ENCODE results near the gene AATK. TPM values are rescaled to one million over a fixed set of nuclear protein-coding genes. Genes with fewer than 3 reads are reported as not detected.

The AATK gene
- total RNA-seq, 2 donors from 2014 or later, result 3.3 to 4.6 TPM

- intact Hi-C loops (cut with DNase I), result no loop called here
- no peak for DNase-seq (ENCODE audit: low spot score)
Measured at GRCh38 chr17:81123052-81124048, 42.7 kb downstream of the AATK start.

DNA sequence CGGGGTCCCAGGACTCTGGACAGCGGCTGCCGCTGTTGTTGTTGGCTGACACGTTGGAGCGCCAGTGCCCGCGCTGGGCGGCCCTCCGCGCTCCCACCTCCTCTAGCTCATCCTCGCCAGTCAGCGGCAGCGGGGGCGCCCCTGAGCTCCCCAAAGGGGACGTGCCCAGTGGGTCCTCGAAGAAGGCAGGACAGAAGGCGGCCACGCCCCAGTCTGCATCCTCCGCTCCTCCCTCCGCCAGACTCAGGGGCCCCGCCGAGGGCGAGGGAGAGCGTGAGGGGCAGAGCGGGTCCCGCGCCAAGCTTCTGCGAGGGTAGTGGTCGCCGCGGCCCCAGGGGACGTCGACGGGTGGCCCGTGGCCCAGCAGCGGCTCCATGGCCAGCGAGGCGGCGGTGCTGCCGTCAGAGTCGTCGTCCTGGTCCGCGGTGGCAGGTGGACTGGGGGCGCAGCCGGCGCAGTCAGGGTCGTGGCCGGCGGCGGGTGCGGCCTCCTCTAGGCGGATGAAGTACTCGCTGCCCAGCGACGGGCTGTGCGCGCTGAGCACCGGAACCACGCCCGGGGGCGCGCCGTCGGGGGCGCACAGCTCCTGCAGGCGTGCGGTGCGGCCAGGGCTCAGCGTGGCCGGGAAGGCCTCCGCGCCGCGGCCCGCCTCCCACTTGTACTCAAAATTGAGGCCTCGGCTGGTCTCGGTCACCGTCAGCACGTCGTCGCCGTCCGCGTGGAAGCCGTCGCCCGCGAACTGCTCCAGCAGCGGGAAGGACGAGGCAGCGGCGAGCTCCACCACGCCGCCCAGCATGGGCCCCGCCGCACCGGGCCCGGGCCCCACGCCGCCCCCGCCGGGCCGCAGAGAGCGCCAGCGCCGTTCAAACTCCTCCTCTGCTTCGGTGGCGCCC, 43.9 kb downstream of the AATK start:
- intact Hi-C loops (cut with DNase I), result no loop called here
- DNase-seq (ENCODE audit: low spot score), result no peak

GRCh38 chr17:81120695-81121621, 45.1 kb downstream of the AATK start:
- DNase-seq (ENCODE audit: low spot score), result no peak
- intact Hi-C loops (cut with DNase I), result no loop called here

- DNase-seq (ENCODE audit: low spot score), result no peak
- intact Hi-C loops (cut with DNase I), result no loop called here
Measured at GRCh38 chr17:81120149-81120484, 45.9 kb downstream of the AATK start.

GRCh38 chr17:81119223-81120148, 46.5 kb downstream of the AATK start:
- intact Hi-C loops (cut with DNase I), result no loop called here
- peak; percentile 93 for DNase-seq (ENCODE audit: low spot score)

DNA sequence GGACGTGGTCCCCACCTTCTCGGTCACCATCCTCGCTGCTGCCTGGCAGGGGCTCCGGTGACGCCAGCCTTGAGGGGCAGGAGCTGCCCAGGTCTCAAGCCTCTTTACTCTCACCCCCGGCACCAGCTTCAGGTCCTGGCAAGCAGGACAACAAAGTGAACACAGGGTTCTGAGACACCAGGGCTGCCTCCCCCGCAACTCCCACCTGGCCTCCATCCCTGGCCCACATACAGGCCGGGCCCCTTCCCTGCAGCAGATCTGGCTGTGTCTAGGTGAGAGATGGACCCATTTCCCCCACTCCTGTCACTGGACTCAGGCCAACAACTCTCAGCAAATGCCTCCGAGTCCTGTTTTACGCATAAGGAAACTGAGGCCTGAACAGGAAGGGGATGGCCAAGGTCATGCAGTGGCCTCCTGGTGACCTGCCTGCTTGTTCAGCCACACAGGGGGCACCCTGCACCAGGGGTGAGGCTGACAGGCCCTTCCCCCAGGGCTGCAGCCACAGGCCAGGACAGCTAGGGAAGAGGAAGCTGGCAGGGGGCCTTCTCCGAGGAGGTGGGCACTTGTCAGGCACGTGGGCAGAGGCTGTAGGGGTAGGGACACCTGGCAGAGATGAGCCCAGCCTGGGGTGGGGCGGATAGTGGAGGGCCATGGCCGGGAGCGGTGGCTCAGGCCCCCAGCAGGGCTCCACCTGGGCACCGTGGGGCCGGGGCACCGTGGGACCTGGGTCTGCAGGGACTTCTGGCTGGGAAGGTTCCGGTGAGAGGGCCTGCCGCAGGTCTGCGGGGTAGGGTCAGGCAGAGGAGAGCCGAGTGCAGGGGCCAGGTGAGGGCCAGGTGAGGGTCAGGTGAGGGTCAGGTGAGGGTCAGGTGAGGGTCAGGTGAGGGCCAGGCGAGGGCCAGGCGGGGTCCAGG, 47.5 kb downstream of the AATK start:
- no peak for DNase-seq (ENCODE audit: low spot score)
- intact Hi-C loops (cut with DNase I), result no loop called here

DNA sequence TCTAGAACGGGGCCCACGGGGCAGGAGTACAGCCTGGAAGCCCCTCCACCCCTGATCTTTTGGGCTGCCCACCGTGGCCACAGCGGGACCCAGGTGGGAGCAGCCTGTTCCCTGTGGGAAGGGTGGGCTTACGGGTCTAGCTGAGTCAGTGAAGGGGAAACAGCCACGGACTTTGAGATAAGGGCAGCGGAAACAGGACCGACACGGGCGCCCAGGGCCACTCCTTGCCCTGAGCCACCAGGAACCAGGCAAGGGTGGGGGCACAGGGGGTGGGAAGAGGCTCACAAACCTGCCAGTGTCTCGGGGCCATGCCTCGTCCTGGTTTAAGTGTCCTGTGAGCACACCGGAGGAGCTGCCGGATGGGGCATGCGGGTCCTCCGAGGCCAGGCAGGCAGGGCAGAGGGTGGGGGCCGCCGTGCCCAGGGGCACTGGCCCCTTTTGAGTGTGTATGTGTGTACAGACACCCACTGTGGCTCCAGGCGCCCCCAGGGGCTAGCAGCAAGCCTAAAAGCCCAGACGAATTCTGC, 48.3 kb downstream of the AATK start:
- intact Hi-C loops (cut with DNase I), result no loop called here
- no peak for DNase-seq (ENCODE audit: low spot score)

DNA sequence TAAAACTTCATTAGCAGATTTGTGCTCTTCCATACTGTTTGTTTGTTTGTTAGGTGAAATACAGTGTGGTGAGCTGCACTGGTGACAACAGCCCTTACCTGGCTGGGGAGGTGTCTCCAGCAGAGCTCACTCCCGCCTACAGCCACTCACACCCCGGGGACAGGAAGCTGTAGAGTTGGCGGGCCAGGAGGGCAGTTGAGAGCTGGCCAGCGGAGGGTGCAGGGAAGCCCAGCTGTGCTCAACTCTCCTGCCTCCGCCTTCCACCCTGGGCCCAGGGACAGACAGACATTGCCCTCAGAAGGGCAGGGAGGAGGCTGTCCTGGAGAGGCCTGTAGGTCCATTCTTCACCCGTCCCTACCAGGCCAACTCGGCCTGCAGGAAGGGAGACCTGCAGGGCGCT, 49.3 kb downstream of the AATK start:
- no peak for DNase-seq (ENCODE audit: low spot score)
- intact Hi-C loops (cut with DNase I), result no loop called here

GRCh38 chr17:81115749-81116464, 50.1 kb downstream of the AATK start:
- DNase-seq (ENCODE audit: low spot score), result no peak
- intact Hi-C loops (cut with DNase I), result no loop called here

DNA sequence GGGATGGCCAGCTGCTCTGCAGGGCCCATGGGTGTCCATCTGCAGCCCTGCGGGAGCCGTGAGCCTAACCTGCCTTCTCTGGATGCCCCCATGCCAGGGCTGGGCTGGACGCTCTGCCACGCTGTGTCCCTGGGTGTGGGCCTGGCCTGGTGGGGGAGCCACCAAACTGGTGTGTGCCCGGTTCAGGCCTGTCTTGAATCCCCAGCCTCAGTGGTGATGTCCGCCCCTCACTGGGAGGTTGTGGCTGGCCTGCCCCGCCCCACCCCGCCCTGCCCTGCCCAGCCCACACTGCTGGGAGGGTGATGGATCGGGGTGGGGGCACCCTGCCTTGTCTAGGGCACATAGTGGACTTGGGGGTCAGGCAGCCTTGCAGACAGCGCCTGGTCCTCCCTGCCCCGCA, 50.8 kb downstream of the AATK start:
- DNase-seq (ENCODE audit: low spot score), result no peak
- intact Hi-C loops (cut with DNase I), result no loop called here

- intact Hi-C loops (cut with DNase I), result no loop called here
Measured at GRCh38 chr17:81114351-81115093, 51.5 kb downstream of the AATK start.

GRCh38 chr17:81113158-81113724, 52.8 kb downstream of the AATK start:
- no peak for DNase-seq (ENCODE audit: low spot score)
- intact Hi-C loops (cut with DNase I), result no loop called here

More at GRCh38 chr17:81114351-81115093, 51.5 kb downstream of the AATK start:
- DNase-seq (ENCODE audit: low spot score), result no peak

DNA sequence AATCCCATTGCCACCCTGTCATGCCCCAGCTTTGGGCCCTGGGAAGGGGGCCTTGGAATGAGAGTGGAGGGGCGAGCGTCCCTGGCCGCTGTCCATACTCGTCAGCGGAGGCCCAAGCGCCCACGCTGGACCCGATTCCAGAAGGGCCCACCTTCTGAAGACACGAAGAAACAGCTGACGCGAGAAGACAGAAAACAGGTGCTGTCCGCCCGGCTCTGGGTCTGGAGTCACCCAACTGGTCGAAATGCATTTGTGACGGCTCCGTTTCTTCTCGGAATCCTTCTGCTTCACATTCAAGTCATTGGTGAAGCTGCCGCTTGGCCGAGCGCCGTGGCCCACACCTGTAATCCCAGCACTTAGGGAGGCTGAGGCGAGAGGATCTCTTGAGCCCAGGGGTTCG, 53.6 kb downstream of the AATK start:
- intact Hi-C loops (cut with DNase I), result no loop called here
- DNase-seq (ENCODE audit: low spot score), result no peak

DNA sequence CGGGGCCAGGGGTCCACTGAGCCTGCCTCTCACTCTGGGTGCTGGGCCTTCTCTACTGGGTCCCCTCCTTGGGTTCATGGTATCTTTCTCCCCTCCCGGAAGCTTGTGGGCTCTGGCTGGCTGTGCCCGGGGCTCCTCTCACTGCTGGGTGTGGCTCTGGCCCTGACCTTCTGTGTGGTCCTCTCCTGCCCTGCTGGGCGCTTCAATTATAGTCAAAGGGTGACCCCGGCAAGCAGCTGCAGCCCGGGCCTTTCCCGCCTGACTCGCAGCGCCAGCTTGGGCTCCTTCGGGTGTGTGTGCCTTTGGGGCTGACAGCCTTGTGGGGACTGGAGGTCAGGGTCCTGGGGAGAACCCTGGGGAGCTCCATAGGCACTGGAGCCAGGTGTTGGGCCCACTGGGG, 55.0 kb downstream of the AATK start:
- intact Hi-C loops (cut with DNase I), result no loop called here
- no peak for DNase-seq (ENCODE audit: low spot score)

- DNase-seq (ENCODE audit: low spot score), result no peak
- intact Hi-C loops (cut with DNase I), result no loop called here
Measured at GRCh38 chr17:81110488-81111040, 55.5 kb downstream of the AATK start.

All from posterior vena cava (tissue), 2 donors.